GM12864 (cell line): ENCODE data around the gene PARP1.

Experiments
- DNase-seq: peaks from one replicate; pipeline ENCODE4 v3.0.0-alpha.2; 2011; ENCODE audit warnings: low read depth
- H3K4me3 ChIP-seq: 2 replicates; pipeline ENCODE4 v1.5.1; 2011; ENCODE audit warnings: mild to moderate bottlenecking, low read depth, low read length, control low read depth
- TF ChIP-seq, protein P1 (sequence below): IDR thresholded peaks from 2 replicates; pipeline ENCODE4 v1.5.1; 2011; ENCODE audit warnings: low read depth, mild to moderate bottlenecking, moderate library complexity, low read length, control low read depth, inconsistent platforms; ENCODE audit errors: missing control alignments

The PARP1 gene

DNA sequence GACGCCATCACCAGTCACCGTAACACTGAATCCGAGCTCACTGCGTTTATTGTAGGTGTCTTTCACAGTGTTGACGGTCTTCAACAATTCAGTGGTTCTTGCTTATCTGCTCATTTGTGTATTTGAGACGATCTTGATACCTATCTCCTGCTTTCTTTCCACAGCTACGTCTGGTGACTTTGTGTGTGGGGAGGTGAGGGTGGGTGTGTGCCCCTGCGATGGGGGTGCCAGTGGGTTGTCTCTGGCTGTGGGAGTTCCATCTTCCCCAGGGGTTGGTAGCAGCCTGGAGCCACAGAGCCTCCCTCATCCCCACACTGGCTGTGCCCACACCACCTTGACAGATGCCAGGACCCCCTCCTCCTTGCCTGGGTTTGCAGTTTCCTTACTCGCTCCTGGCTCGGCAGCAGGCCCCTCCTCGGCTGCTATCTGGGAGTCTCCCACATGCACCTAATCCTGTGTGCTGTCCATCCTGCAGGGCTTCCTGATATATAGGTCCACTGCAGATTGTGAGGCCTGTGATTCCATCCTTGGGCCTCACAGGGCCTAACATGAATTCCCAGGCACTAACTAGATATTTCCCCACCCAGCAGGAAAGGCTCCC lies 6.3 kb upstream of the PARP1 start:
- DNase-seq, result no peak
- TF ChIP-seq, protein P1, sequence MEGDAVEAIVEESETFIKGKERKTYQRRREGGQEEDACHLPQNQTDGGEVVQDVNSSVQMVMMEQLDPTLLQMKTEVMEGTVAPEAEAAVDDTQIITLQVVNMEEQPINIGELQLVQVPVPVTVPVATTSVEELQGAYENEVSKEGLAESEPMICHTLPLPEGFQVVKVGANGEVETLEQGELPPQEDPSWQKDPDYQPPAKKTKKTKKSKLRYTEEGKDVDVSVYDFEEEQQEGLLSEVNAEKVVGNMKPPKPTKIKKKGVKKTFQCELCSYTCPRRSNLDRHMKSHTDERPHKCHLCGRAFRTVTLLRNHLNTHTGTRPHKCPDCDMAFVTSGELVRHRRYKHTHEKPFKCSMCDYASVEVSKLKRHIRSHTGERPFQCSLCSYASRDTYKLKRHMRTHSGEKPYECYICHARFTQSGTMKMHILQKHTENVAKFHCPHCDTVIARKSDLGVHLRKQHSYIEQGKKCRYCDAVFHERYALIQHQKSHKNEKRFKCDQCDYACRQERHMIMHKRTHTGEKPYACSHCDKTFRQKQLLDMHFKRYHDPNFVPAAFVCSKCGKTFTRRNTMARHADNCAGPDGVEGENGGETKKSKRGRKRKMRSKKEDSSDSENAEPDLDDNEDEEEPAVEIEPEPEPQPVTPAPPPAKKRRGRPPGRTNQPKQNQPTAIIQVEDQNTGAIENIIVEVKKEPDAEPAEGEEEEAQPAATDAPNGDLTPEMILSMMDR, result no peak
- H3K4me3 ChIP-seq, result no peak overlapping the region

DNA sequence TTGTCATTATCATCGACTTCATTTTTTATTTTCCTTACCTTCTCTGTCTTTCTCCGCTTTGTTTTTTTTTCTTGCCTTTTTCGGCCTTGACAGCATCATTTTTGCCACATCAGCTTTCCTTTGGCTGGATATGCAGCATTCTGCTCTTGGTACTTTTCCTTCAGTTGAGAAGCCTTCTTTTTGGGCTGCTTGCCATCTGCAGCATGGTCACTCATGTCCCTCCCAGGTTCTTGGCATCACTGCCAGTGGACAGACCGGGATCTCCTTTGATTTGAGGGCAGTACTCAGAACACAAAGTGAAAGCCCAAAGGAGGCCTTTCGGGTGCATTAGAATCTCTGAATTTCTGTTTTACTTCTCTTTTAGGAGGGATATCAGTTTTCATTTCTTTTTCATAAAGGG lies 3.7 kb upstream of the PARP1 start:
- no peak overlapping the region for H3K4me3 ChIP-seq
- TF ChIP-seq, protein P1, result no peak
- DNase-seq, result no peak

DNA sequence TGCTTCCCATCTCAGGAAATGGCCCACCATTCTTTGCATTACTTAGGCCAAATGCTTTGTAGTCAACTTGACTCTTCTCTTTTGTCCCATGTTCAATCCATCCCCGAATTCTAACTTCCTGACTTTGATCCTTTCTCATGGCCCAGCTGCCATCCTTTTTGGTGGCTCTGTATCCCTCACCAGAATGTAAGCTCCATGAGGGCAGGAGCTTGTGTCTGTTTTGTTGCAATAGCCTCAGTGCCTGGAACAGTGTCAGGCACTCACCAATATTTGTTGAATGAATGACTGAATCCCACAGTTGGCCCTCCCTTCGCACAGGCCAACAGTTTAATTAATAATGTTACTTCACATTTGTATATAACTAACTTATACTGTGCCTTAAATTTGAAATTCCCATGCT lies 3.1 kb upstream of the PARP1 start:
- no peak for DNase-seq
- H3K4me3 ChIP-seq, result no peak overlapping the region
- TF ChIP-seq, protein P1, result no peak

DNA sequence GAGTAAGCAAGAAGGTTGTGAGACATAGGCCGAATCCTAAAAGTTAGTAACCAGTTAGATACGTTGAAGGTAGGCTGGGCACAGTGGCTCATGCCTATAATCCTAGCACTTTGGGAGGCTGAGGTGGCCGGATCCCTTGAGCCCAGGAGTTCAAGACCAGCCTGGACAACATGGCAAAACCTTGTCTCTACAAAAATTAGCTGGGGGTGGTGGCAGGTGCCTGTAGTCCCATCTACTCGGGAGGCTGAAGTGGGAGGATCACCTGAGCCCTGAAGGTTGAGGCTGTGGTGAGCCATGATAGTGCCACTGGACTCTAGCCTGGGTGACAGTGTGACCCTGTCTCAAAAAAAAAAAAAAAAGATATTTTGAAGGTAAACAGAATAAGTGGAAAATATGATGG lies 1.5 kb upstream of the PARP1 start:
- H3K4me3 ChIP-seq, result no peak overlapping the region
- DNase-seq, result no peak
- TF ChIP-seq, protein P1, result no peak

DNA sequence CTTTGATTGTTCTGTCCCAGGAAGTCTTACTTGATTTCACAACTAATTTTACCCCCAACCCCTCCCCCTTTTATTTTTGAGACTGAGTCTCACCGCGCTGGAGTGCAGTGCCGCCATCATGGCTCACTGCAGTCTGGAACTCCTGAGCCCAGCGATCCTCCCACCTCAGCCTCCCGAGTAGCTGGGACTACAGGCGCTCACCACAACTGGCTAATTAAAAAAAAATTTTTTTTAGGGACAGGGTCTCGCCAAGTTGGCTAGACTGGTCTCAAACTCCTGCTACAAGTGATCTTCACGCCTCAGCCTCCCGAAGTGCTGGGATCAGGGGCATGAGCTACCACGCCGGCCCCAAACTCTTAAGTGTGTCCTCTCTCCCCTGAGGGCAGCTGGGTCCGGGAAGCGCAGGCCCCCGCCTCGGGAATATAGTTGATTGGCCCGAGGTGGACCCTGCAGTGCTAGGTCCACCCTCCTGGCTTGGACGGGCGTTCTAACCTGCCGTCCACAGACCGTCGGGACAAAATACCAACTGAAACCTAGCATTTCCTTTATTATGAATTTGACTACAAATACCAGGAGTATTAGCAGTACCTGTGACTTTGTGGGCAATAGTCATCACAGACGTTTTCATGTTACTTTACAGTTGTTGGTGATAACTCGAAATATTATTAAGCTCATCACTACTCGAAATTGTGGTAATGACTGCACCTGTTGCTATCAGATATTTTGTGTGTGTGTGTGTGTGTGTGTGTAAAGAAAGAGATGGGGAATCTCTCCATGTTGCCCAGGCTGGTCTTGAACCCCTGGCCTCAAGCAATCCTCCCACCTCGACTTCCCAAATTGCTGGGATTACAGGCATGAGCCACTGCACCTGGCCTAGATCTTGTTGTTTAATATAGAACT lies 642 bp upstream of the PARP1 start:
- no peak for DNase-seq
- TF ChIP-seq, protein P1, result no peak
- H3K4me3 ChIP-seq, result peak overlapping the region; percentile 51

DNA sequence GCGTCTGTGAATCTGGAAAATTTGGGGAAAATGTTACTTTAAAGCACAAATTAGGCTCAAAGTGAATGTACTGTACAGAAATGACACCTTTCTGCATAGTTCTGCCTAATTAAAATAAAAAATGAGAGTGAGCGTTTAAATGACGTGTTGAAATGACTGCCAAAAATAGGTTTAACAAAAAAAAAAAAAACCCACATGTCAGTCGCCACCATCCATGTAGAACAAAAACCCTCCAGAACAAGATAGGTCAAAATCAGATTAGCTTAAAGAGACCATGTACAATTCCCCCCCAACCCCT lies 745 bp downstream of the PARP1 start:
- TF ChIP-seq, protein P1, result no peak
- DNase-seq, result no peak
- peak overlapping the region; percentile 75 for H3K4me3 ChIP-seq

DNA sequence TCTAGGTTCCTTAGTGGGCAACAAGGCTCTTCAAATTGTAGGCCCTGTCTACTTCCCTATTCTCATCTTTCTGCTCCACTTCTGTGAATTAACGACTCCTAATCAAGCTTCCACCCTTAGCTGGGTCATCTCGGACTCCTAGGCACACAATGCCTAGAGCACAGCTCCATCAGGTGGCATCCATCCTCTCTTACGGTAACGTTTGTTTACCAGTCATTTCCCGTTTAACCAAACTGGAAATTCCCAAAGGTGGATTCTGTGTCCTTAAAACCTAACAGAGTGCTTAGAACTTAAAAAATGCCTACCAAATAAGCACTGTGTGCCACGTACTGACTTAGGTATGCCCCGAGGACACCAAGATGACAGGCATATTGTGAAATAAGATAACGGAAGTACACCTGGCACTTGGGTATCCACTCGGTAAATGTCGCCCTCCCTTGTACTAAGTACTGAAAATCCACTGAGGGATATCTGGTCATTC lies 1.5 kb downstream of the PARP1 start:
- TF ChIP-seq, protein P1, result no peak
- DNase-seq, result no peak
- H3K4me3 ChIP-seq, result peak overlapping the region; percentile 75
